GM18519 (cell line): ENCODE measurements around the gene ZPLD1.

Experiments
- ATAC-seq: cut with Tn5 transposase; IDR thresholded peaks from one replicate; pipeline ENCODE4 v1.9.1; 2021; ENCODE audit warnings: mild to moderate bottlenecking, moderate library complexity; ENCODE audit not compliant: unreplicated experiment, low FRiP score

ZPLD1 gene

DNA sequence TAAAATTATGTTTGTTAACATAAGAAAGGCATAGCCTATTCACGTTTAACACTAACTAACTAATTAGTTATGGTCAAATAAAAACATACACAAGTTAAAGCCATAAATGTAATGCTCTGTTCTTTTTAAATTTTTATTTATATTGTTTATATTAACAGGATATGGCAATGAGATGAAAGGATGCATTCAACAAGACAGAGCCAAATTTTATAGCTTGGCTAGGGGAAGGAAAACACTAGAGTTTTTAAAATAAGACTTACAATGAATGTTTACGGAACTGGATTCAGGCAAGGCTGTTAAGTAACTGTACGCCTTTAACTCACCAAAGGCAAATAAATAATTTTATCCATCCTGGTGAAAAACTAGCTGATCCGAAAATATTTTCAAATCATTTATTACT, 86.4 kb downstream of the ZPLD1 start:
- ATAC-seq = no peak

DNA sequence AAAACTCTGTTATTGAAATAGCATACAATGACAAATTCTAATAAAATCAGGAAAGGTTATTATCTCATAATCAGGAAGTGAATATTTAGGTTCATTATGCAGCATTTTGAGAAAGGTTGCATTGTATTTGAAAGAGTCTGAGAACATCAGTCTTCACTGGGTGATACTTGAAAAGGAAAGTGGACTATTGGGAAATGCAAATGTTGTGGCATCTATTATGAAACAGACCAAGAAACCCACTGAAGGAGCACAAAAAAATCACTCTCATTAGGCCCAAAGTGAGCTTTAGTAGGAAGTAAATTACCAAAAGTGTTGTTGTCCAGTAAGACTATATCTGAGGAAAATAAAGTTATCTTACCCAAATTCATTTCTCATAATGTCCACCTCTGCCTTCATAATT, 90.8 kb downstream of the ZPLD1 start:
- ATAC-seq = peak; percentile 92

DNA sequence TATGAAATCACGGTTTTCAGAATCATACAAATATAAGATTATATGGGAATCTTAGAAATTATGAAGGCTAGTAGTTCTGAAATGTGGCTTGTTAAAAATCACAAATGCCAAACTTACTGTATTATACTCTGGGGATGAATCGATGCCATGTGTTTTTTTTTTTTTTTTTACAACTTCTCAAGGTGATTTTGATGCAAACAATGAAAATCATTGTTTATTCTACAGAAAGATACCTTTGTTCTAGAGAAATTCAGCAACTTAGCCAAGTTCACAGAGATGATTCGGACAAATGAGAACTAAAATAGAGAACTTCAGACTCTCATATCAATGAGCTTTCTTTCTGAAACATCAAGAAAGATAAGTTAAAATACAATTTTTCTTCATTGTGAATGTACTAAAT, 92.0 kb downstream of the ZPLD1 start:
- no peak for ATAC-seq

DNA sequence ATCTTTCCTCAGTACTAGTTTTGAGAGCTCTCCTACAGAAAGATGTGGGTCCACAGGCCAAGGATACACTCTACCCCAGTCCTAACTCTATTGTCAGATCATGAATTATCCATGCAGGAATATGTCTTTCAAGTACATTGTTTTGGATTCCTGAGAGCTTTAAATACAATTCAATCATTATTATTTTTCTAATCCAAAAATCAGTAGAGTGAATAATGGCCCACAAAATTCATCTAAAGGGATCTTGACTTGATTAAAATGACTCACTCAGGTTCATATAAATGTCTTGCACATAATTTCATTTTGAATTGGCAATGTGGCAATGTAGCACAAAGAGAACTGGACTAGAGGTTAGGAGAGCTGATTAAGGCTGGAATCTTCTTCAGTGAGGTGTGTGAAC, 93.9 kb downstream of the ZPLD1 start:
- no peak for ATAC-seq
